AG04450 (cell line): ENCODE data around the gene COPB2. TPM values are rescaled to one million over a fixed set of nuclear protein-coding genes. Genes with fewer than 3 reads are reported as not detected.
A peak's percentile ranks its signal among the peaks of the same experiment; 100 is the strongest.

Source experiments
- CTCF ChIA-PET: fragments of 300-600, 350-600 bp; formaldehyde crosslinking; extraction: SDS; loops from one replicate; lab custom pipeline; 2022; ENCODE audit warnings: antibody characterized with exemption, inconsistent platforms; lab: Charles Lee
- POLR2A ChIA-PET: fragments of 350-600 bp; formaldehyde crosslinking; extraction: SDS; loops from one replicate; lab custom pipeline; 2021; ENCODE audit warnings: antibody characterized with exemption, inconsistent platforms; lab: Yijun Ruan, JAX
- DNase-seq: peaks from one replicate; pipeline ENCODE4 v3.0.0-alpha.2; 2011; ENCODE audit warnings: low read depth, low spot score
- H3K27ac ChIP-seq: one replicate; pipeline ENCODE4 v1.5.1; 2012; ENCODE audit warnings: low read depth, low read length, control low read depth
- H3K27me3 ChIP-seq: one replicate; pipeline ENCODE4 v1.6.0; 2012; ENCODE audit warnings: low read length; ENCODE audit not compliant: control insufficient read depth, insufficient read depth
- H3K4me3 ChIP-seq: 2 replicates; pipeline ENCODE4 v1.5.1; 2011; ENCODE audit warnings: mild to moderate bottlenecking, low read depth, low read length, control low read depth
- H3K9me3 ChIP-seq: 2 replicates; pipeline ENCODE4 v1.5.1; 2012; ENCODE audit warnings: low read length; ENCODE audit not compliant: control insufficient read depth, insufficient read depth
- polyA plus RNA-seq: library from polyadenylated mRNA; depleted of rRNA; stranded (reverse); fragments of >200 nt; gene quantifications from 2 replicates; pipeline ENCODE4 v1.2.3, GENCODE V29; 2011
- TF ChIP-seq, protein P1 (sequence below): IDR thresholded peaks from 2 replicates; pipeline ENCODE4 v1.5.1; 2011; ENCODE audit warnings: low read depth, low read length, control low read depth, inconsistent platforms

The COPB2 gene
- polyA plus RNA-seq, 1 experiment = 331 TPM

DNA sequence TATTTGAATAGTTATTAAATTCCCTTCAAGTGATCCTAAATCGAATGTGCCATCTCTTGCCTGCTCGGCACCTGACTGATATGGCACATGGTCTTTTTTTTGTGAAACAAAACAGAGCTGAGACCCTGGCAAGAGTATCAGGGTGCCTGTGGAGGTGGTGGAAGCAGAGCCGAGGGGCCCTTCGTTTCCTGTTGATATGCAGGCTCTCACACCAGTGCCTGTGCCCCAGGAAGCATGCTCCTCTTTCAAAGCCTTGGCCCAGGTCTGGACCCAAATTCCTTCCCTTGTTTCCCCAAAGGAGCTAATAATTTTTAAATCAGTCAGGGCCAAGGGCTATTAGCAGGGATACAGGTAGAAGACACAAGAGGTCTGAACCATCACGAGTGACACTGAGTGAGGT is 67.1 kb downstream of the COPB2 start:
- TF ChIP-seq, protein P1, sequence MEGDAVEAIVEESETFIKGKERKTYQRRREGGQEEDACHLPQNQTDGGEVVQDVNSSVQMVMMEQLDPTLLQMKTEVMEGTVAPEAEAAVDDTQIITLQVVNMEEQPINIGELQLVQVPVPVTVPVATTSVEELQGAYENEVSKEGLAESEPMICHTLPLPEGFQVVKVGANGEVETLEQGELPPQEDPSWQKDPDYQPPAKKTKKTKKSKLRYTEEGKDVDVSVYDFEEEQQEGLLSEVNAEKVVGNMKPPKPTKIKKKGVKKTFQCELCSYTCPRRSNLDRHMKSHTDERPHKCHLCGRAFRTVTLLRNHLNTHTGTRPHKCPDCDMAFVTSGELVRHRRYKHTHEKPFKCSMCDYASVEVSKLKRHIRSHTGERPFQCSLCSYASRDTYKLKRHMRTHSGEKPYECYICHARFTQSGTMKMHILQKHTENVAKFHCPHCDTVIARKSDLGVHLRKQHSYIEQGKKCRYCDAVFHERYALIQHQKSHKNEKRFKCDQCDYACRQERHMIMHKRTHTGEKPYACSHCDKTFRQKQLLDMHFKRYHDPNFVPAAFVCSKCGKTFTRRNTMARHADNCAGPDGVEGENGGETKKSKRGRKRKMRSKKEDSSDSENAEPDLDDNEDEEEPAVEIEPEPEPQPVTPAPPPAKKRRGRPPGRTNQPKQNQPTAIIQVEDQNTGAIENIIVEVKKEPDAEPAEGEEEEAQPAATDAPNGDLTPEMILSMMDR = no peak
- CTCF ChIA-PET = interaction anchor here (0.7 to 1.9 kb wide), 2 partner anchors 211 to 387 kb away, joined by 3 to 7 read pairs; no protein-coding TSS in a partner anchor

DNA sequence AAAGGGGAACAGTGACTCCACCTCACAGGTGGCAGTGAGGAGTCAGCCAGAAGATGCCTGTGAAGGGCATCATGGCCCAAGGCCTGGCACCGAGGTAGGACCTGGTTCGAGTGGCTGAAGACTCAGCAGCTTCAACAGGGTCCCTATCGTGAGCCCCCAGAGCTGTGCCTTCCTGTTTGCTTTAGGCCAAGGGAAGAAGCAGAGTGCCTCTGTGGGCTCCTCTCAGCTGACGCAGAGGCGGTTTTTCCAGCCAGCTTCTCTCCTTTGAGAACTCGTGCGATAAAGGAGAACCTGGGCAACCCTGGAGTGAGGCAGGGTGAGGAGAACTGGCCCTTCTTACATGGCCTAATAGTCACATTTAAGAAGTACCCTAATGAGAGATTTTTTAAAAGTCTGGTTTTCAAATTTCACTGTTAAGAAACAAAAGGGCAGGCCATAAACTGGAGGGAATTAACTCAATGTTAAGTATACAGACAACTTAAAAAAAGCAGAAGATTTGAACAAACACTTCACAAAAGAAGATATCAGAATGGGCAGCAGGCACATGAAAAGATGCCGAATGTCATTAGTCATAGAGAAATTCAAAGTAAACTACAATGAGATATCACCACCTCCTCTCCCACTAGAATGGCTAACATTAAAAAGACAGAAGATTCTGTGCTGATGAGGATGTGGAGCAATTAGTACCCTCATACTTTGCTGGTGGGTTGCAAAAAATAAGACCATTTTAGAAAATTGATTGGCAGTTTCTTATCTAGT is 68.7 kb downstream of the COPB2 start:
- Histone ChIP-seq H3K9me3 (peaks cover 3% of the 10 kb centered on the region; the same call in 1 of the 2 replicates), H3K27ac (no peak overlapping the region), H3K27me3 (peaks cover 5% of the 10 kb centered on the region), H3K4me3 (no peak overlapping the region)
- CTCF ChIA-PET = interaction anchor here (0.5 to 4.5 kb wide), 5 partner anchors 8 to 379 kb away, joined by 3 to 25 read pairs (median 8); no protein-coding TSS in a partner anchor
- no peak for DNase-seq
- TF ChIP-seq, protein P1 = no peak
- POLR2A ChIA-PET = no interaction called here

More for the DNA sequence above, 67.1 kb downstream of the COPB2 start:
- no peak for DNase-seq
- POLR2A ChIA-PET = no interaction called here
- H3K27me3 ChIP-seq = peaks cover 5% of the 10 kb centered on the region
- H3K4me3 ChIP-seq = no peak overlapping the region
- peaks cover 4% of the 10 kb centered on the region; the same call in 1 of the 2 replicates for H3K9me3 ChIP-seq
- H3K27ac ChIP-seq = no peak overlapping the region

DNA sequence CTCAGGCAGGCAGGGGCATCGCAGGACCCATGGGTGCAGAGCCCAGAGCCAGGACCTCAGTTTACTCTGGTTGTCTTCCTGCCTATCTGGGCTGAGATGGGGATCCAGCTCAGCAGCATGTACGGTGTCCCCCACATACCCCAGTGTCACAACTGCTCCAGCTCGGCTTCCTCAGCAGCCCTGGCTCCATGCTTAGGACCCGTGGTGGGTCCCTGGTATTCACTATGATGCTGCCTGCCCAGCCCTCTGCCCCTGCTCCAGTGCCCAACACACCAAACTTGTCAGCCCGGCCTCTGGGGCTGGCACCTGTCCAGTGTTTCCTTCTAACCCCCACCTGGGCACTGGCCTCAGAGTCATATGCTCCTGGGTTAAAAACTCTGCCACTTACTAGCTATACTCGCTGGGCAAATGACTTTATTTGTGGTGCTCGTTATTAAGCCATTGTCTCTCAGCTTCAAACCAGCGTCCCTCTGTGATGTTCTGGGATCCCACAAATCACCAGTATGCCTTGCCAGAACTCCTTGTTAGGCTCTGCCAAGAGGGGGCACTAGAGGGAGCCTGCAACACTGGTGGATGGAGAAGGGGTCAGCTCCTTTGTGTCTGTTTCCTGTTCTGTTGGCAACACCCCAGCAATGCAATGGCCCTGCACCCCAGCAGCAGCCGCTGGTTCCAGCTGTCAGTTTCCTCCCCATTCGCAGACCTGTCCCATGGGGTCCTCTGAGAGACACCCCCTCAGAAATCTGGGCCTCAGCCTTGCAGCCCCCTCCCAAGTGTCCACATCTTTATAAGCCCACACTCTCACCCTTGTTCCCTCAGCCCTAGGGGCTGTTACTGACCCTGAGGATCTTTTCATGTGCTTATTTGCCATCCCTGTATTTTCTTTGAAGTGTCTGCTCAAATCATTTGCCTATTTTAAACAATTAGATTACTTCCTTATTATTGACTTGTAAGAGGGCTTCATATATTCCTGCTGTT is 69.7 kb downstream of the COPB2 start:
- Histone ChIP-seq H3K9me3 (no peaks in the 10 kb centered on the region), H3K27ac (no peak overlapping the region), H3K27me3 (peaks cover 5% of the 10 kb centered on the region), H3K4me3 (no peak overlapping the region)
- ChIA-PET CTCF (interaction anchor here (0.5 to 4.5 kb wide), 13 partner anchors 9 to 669 kb away, joined by 3 to 25 read pairs (median 4); no protein-coding TSS in a partner anchor), POLR2A (no interaction called here)
- DNase-seq = no peak
- TF ChIP-seq, protein P1 = peak; percentile 43

DNA sequence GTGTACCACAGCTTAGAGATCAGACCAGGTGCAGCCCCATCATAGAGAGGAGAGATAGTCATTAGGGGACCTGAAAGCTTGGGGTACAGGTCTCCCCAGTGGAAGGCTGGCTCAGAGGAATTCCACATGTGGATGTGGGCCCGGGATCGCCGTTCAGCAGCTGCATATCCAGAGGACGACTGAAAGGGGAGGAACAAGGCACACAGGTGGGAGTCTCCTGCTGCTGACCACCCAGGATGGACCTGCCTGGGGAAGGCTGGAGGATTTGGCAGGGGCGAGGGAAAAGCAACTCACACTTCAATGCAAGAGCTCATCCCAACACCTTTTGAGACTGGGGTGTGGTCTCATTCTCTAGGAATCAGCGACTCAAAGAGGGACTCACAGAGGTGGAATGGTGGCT is 70.6 kb downstream of the COPB2 start:
- TF ChIP-seq, protein P1 = no peak
- Histone ChIP-seq H3K4me3 (no peak overlapping the region), H3K27ac (no peak overlapping the region), H3K9me3 (no peaks in the 10 kb centered on the region), H3K27me3 (peaks cover 5% of the 10 kb centered on the region)
- ChIA-PET POLR2A (no interaction called here), CTCF (interaction anchor here (1.0 to 4.5 kb wide), 9 partner anchors 10 to 403 kb away, joined by 3 to 25 read pairs (median 4); no protein-coding TSS in a partner anchor)
- DNase-seq = no peak
